Activated CD4-positive, alpha-beta T cell treated with anti-CD3 and anti-CD28 coated beads, Interleukin-2, amount 10 ng/mL, durations not matched to agents 24 days and 14 days (primary cell): ENCODE measurements around the gene PTPA. TPM values are rescaled to one million over a fixed set of nuclear protein-coding genes. Genes with fewer than 3 reads are reported as not detected.

Source experiments
- DNase-seq: peaks from one replicate; pipeline ENCODE4 v3.0.0; 2022
- H3K27ac Mint-ChIP-seq: one replicate; pipeline ENCODE4 v1.8.0; 2022; ENCODE audit warnings: mild to moderate bottlenecking, mixed read lengths
- H3K27me3 Mint-ChIP-seq: one replicate; pipeline ENCODE4 v1.8.0; 2022; ENCODE audit warnings: mixed read lengths
- H3K36me3 Mint-ChIP-seq: one replicate; pipeline ENCODE4 v1.8.0; 2022; ENCODE audit warnings: low read depth, mild to moderate bottlenecking, mixed read lengths
- H3K4me1 Mint-ChIP-seq: one replicate; pipeline ENCODE4 v1.8.0; 2021; ENCODE audit warnings: mixed read lengths
- H3K4me3 Mint-ChIP-seq: one replicate; pipeline ENCODE4 v1.8.0; 2022; ENCODE audit warnings: mild to moderate bottlenecking, moderate library complexity, mixed read lengths
- H3K9me3 Mint-ChIP-seq: one replicate; pipeline ENCODE4 v1.8.0; 2021; ENCODE audit warnings: mixed read lengths
- intact Hi-C: fragments of 100-400 bp; cut with micrococcal nuclease; formaldehyde crosslinking; loops from one replicate; pipeline ENCODE4 v1.15.1; 2023
- total RNA-seq: library from RNA; stranded (reverse); gene quantifications from 2 replicates; pipeline ENCODE4 v1.2.3, GENCODE V29; 2022

PTPA gene
- total RNA-seq, 1 donor from 2014 or later, result 107 TPM

DNA sequence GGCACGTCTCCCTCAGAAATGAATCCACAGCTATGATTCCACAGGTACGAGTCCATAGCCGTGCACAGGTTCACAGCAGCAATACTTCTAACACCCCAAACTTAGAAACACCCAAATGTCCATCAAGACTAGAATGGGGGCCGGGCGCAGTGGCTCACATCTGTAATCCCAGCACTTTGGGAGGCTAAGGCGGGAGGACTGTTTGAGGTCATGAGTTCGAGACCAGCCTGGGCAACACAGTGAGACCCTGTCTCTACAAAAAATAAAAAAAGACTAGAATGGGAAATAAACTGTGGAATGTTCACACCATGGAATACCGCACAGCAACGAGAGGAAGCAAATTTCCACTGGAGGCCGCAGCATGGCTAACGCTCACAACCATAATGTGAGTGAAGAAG is 34.6 kb upstream of the PTPA start:
- Mint-ChIP-seq H3K4me1 (peaks cover 20% of the 10 kb centered on the region), H3K9me3 (no peaks in the 10 kb centered on the region), H3K4me3 (no peak overlapping the region), H3K27ac (no peak overlapping the region), H3K36me3 (no peaks in the 10 kb centered on the region), H3K27me3 (no peaks in the 10 kb centered on the region)
- intact Hi-C loops, result no loop called here
- DNase-seq, result no peak

DNA sequence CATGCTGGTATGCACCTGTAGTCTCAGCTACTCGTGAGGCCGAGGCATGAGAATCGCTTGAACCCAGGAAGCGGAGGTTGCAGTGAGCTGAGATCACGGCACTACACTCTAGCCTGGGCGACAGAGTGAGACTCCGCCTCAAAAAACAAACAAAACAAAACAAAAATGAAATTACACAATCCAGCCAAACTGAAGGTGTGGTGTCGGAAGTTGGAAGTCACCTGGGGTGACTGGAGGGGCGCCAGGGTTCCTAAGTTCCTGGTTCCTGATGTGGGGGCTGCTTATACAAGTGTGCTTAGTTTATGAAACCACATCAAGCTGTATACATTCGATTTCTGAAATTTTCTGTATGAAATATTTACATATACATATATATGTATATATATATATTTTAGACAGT is 34.0 kb upstream of the PTPA start:
- Mint-ChIP-seq H3K36me3 (no peaks in the 10 kb centered on the region), H3K27me3 (no peaks in the 10 kb centered on the region), H3K4me3 (no peak overlapping the region), H3K9me3 (no peaks in the 10 kb centered on the region), H3K4me1 (peaks cover 20% of the 10 kb centered on the region), H3K27ac (no peak overlapping the region)
- intact Hi-C loops, result no loop called here
- DNase-seq, result no peak

GRCh38 chr9:129078691-129079503 is 32.3 kb upstream of the PTPA start:
- Mint-ChIP-seq H3K36me3 (no peaks in the 10 kb centered on the region), H3K9me3 (no peaks in the 10 kb centered on the region), H3K27me3 (no peaks in the 10 kb centered on the region), H3K4me1 (peaks cover 19% of the 10 kb centered on the region), H3K4me3 (peak overlapping the region; percentile 95), H3K27ac (no peak overlapping the region)
- no peak for DNase-seq
- intact Hi-C loops, result no loop called here

GRCh38 chr9:129079829-129080228 is 31.4 kb upstream of the PTPA start:
- intact Hi-C loops, result loop anchor here (2.0 to 5.0 kb wide), 2 partner anchors 51 to 198 kb away; partner anchors contain the start of genes KYAT1, LRRC8A and SH3GLB2
- Mint-ChIP-seq H3K4me1 (peaks cover 19% of the 10 kb centered on the region), H3K9me3 (no peaks in the 10 kb centered on the region), H3K27me3 (no peaks in the 10 kb centered on the region), H3K4me3 (peak overlapping the region; percentile 95), H3K27ac (peak overlapping the region; percentile 81), H3K36me3 (no peaks in the 10 kb centered on the region)
- DNase-seq, result no peak

DNA sequence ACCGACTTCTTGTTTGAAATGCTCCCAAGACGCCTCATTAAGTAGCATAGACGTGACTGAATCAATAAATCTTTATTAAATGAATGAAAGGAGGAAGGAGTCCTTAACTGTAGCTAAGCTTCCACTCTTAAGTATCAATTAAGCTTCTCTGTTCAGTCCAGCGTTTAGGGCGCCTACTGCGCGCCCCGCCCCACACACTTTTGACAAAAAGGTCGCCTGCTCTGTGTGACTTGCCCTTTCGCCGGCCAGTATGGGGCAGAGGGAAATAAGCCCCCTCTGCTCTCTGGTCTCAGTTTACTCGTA is 31.0 kb upstream of the PTPA start:
- intact Hi-C loops, result loop anchor here (2.0 to 5.0 kb wide), 2 partner anchors 51 to 198 kb away; partner anchors contain the start of genes KYAT1, LRRC8A and SH3GLB2
- Mint-ChIP-seq H3K27me3 (no peaks in the 10 kb centered on the region), H3K4me3 (peak overlapping the region; percentile 95), H3K27ac (peak overlapping the region; percentile 81), H3K36me3 (peaks cover 2% of the 10 kb centered on the region), H3K4me1 (peaks cover 19% of the 10 kb centered on the region), H3K9me3 (no peaks in the 10 kb centered on the region)
- no peak for DNase-seq

DNA sequence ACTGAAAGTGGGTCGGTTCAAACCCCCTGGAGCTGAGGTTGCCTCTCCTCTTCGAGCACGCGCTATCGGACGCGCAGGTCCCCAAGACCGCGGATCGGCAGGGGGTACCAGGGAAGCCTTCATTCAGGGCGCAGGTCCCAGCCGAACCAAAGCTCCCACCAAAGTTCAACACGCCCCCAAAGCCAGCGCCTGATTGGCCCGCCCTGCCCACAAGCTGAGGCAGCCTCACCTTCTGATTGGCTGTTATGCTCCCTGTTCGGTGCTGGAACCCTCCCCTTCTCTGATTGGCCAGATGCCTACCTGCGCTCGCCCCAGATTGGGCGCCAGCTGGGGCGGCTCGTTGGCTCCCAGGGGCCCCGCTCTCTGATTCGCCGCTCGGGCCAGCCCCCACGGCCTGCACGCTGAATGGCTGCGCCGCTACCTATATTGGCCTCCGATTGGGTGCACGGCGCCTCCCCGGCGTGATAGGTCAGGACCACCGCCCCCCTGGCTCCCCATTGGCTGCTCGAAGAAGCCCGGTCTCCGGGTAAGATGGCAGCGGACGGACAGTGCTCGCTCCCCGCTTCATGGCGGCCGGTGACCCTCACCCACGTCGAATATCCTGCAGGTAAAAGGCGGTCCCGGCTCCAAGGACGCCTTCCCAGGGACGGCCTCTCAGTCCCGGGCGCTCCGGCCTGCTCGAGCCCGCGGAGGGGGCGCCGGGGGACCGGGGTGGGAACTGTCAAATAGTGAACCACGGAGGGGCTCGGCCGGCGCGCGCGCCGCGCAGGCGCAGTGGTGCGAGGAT is 30.4 kb upstream of the PTPA start, which contains the start of gene DOLPP1:
DOLPP1 (plus strand) TSS at position 511 of the 787 bp plus-strand sequence; CDS start at position 532, 21 bp downstream.
- H3K4me1 Mint-ChIP-seq, result peaks cover 19% of the 10 kb centered on the region
- H3K9me3 Mint-ChIP-seq, result no peaks in the 10 kb centered on the region
- H3K27me3 Mint-ChIP-seq, result no peaks in the 10 kb centered on the region
- peak within 1 kb of the TSS; percentile 95 for H3K4me3 Mint-ChIP-seq
- intact Hi-C loops, result loop anchor here (1.0 to 5.0 kb wide), 4 partner anchors 31 to 198 kb away; partner anchors contain the start of genes KYAT1, LRRC8A, MIGA2 and PTPA
- peaks cover 2% of the 10 kb centered on the region for H3K36me3 Mint-ChIP-seq
- DNase-seq, result peak; percentile 100
- peak within 1 kb of the TSS; percentile 84 for H3K27ac Mint-ChIP-seq

- no peaks in the 10 kb centered on the region for H3K27me3 Mint-ChIP-seq
- peaks cover 19% of the 10 kb centered on the region for H3K4me1 Mint-ChIP-seq
- peaks cover 7% of the 10 kb centered on the region for H3K36me3 Mint-ChIP-seq
- H3K9me3 Mint-ChIP-seq, result no peaks in the 10 kb centered on the region
- H3K4me3 Mint-ChIP-seq, result peak overlapping the region; percentile 95
- peak overlapping the region; percentile 84 for H3K27ac Mint-ChIP-seq
- intact Hi-C loops, result loop anchor here (1.0 to 5.0 kb wide), 4 partner anchors 30 to 199 kb away; partner anchors contain the start of genes KYAT1, LRRC8A, MIGA2 and PTPA
- no peak for DNase-seq
These were observed 29.8 kb upstream of the PTPA start for GRCh38 chr9:129081388-129081904.

- Mint-ChIP-seq H3K27ac (no peak overlapping the region), H3K27me3 (no peaks in the 10 kb centered on the region), H3K4me1 (peaks cover 19% of the 10 kb centered on the region), H3K36me3 (peaks cover 17% of the 10 kb centered on the region), H3K9me3 (no peaks in the 10 kb centered on the region), H3K4me3 (no peak overlapping the region)
- intact Hi-C loops, result loop anchor here (5.0 kb wide), 1 partner anchor 202 kb away; the partner anchor contains the start of genes KYAT1 and LRRC8A
- no peak for DNase-seq
These were observed 27.1 kb upstream of the PTPA start for GRCh38 chr9:129084087-129084486.

- H3K27ac Mint-ChIP-seq, result no peak overlapping the region
- no peak overlapping the region for H3K4me3 Mint-ChIP-seq
- peaks cover 23% of the 10 kb centered on the region for H3K36me3 Mint-ChIP-seq
- no peaks in the 10 kb centered on the region for H3K27me3 Mint-ChIP-seq
- no peaks in the 10 kb centered on the region for H3K4me1 Mint-ChIP-seq
- DNase-seq, result no peak
- intact Hi-C loops, result no loop called here
- H3K9me3 Mint-ChIP-seq, result no peaks in the 10 kb centered on the region
These were observed 22.0 kb upstream of the PTPA start for GRCh38 chr9:129089246-129089645.

GRCh38 chr9:129093602-129094386 is 17.4 kb upstream of the PTPA start:
- H3K27me3 Mint-ChIP-seq, result no peaks in the 10 kb centered on the region
- H3K4me1 Mint-ChIP-seq, result no peaks in the 10 kb centered on the region
- intact Hi-C loops, result no loop called here
- no peak overlapping the region for H3K4me3 Mint-ChIP-seq
- H3K9me3 Mint-ChIP-seq, result no peaks in the 10 kb centered on the region
- H3K36me3 Mint-ChIP-seq, result peaks cover 8% of the 10 kb centered on the region
- DNase-seq, result no peak
- H3K27ac Mint-ChIP-seq, result peak overlapping the region; percentile 48

- H3K9me3 Mint-ChIP-seq, result no peaks in the 10 kb centered on the region
- H3K27me3 Mint-ChIP-seq, result no peaks in the 10 kb centered on the region
- H3K4me3 Mint-ChIP-seq, result no peak overlapping the region
- DNase-seq, result no peak
- intact Hi-C loops, result no loop called here
- H3K4me1 Mint-ChIP-seq, result no peaks in the 10 kb centered on the region
- peaks cover 7% of the 10 kb centered on the region for H3K36me3 Mint-ChIP-seq
- no peak overlapping the region for H3K27ac Mint-ChIP-seq
These were observed 16.6 kb upstream of the PTPA start for GRCh38 chr9:129094387-129095169.

- DNase-seq, result no peak
- no peaks in the 10 kb centered on the region for H3K4me1 Mint-ChIP-seq
- H3K27me3 Mint-ChIP-seq, result no peaks in the 10 kb centered on the region
- H3K36me3 Mint-ChIP-seq, result peaks cover 1% of the 10 kb centered on the region
- H3K27ac Mint-ChIP-seq, result no peak overlapping the region
- no peak overlapping the region for H3K4me3 Mint-ChIP-seq
- H3K9me3 Mint-ChIP-seq, result no peaks in the 10 kb centered on the region
- intact Hi-C loops, result no loop called here
These were observed 16.0 kb upstream of the PTPA start for GRCh38 chr9:129095170-129095667.
